NK-92 (cell line): ENCODE results near the gene SMPD4.
"Not testable (repeated sequence)": the region's sequence is repeated elsewhere in the genome, so short reads cannot be mapped to it uniquely, and the experiment has no call there.

Experiments
- DNase-seq: peaks from one replicate; lab custom pipeline; 2025; ENCODE audit not compliant: unreplicated experiment; lab: John Stamatoyannopoulos, UW

SMPD4 gene

DNA sequence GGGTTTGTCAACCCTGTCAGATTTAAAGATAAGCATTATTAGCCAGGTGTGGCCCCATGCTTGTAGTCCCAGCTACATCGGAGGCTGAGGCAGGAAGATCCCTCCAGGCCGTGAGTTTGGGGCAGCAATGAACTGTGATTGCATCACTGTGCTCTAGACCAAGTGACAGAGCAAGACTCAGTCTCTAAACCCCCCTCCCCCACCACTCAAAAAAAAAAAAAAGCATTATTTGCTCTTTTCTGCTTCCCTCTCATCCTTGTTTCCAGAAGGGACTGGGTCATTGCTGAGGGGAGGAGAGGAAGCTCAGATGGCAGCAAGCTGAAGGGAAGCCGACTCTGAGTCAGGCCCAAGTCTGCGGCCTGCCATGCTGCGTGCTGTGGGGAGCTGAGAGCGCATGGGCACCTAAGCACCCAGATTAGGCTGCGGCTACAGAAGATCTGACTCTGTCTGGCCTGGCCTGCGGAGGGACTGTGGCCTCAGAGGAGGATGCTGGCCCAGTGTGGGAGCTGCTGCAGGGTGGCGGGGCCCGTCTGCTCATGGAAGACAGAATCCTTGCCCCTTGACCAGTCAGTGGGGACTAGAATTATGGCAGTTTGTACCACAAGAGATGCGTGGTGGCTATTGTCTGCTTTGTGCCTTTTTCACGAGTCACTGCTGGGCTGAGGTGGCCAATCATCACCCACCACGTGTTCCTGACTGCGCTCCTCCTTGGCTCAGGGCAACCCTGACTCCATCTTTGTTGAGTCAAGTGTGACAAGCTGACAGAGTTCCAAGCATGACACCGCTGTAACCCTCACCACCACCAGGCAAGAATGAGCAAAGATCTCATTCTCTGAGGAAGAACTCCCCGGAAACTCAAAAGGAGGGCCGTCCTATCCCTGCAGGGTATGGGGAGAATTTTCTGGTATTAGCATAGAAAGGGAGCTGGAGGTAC is 6.7 kb upstream of the SMPD4 start:
- DNase-seq, result not testable (repeated sequence)

DNA sequence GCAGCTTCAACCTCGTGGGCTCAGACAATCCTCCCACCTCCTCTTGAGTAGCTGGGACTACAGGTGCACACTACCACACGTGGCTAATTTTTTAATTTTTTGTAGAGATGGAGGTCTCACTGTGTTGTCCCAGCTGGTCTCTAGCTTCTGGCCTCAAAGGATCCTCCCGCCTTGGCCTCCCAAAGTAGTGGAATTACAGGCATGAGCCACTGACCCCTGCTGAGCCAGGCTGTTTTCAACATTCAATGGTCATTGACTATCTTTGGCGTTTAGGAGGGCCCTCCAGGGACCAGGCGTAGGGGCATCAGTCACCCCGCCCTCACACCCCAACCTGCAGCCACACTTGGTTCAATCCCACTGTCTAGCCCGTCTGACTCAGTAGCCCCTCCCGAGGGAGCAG is 5.9 kb upstream of the SMPD4 start:
- no peak for DNase-seq

DNA sequence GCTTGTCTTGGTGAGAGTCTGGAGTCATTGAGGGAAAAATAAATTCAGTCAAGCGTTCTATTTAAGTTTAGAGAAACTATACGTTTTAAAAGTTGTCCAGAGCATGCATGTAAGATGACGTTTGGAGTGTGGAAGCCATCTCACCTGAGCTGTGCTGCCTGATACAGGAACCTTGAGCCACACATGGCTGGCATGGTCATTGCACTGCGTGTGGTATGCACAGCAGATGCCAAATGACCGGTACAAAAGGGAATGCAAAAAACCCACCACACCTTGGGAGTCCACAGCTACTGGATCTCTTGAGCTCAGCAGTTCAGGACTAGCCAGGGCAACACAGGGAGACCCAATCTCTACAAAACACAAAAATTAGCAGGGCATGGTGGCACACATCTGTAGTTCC is 5.0 kb upstream of the SMPD4 start:
- DNase-seq, result no peak

DNA sequence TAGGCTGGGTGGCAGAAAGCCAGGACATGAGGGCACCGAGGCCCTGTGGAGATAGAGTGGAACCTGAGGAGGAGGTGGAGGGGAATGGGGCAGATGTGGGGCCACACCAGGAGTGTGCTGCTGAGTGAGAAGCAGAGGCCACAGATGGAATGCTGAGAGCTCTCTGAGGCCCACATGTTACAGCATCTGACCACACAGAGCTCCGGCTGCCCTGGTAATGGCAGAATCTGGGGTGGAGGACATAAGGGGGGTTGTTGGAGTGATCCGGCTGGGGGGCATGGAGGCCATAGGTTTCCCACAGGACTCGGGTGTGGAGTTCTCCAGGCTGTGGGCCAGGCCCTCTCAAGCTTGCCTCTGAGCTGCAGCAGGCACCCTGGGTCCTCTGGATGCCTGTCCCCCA is 4.5 kb upstream of the SMPD4 start:
- no peak for DNase-seq

DNA sequence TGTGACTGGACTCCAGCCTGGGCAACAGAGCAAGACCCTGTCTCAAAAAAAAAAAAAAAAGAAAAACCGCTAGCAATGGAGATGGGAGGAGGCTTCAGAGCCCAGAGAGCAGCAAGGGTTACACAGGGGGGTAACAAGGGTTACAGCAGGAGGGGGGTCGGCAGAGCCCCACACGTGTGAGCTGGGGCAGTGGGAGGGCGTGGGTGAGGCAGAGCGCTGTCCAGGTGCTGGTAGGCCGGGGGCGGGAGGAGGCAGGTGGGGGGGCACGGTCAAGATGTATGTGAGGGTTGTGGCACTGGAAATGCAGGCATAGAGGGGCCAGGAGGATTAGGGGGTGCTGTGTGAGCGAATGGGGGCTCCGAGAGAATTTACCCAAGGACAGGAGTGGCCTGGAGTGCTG is 4.0 kb upstream of the SMPD4 start:
- no peak for DNase-seq

DNA sequence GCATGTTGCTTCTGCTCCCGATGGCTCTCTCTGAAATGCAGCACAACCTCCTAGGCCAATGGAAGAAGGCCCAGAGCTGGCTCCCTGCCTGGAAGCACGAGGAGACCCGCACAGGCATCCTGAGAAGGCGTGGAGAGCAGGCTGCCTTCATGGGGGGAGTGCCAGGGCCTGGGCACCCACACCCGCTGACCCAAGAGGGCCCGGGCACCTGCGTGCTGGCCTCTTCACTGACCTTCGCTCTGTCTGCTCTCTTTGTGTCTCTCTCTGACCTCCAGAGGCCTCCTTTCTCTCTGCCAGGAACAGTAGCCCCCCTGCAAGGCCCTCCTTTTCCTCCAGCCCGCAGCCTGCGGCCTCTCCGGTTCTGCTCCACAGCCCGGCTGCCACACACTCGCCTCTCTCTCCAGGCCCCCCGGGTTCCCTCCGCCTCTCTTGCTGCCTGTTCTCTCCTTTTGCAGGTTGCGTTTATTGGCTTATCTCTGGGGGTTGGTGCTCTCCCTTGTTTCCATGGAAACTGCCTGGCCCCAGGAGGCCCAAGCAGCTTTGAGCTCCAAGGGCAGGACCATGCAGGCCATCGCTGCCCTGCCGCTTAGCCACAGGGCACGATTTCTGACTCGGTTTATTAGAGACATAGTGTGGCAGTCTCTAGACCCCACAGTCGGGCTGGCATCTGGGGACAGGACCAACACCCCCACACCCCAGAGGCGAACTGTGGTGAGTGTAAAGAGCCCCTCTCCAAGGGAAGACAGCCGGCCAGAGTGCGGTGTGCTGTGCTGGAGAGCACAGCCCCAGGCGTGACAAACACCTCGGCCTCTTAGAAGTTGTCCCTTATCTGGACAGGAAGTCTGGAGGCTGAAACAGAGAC is 2.3 kb upstream of the SMPD4 start:
- no peak for DNase-seq

DNA sequence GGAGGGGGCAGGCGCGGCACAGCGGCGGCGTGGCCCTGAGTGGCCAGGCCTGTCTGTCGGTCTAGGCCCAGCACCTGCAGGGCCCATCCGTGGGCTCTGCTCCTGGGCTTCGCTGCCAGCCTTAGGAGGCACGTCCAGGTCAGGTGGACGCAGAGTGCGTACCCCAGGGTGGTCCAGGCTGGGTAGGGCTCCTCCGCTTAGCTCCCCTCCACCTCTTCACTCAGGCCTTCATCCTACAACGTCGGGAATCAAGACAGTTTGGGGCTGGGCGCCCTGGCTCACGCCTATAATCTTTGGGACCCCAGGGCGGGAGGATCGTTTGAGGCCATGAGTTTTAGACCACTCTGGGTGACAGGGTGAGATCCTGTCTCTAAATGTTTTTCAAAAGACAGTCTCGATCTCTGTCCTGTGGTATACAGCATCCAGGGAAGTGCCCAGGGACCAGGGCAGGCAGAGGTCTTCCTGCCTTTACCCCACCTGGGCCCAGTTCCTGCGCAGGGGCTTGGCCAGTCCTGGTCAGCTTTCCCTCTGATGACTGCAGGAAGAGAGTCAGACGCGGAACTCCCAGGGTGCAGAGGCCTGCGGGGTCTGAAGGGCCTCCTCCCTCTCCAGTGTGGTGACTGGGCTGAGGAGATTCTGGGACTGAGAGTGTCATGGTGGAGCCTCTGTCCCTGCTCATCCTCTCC is 1.6 kb upstream of the SMPD4 start:
- DNase-seq, result not testable (repeated sequence)

DNA sequence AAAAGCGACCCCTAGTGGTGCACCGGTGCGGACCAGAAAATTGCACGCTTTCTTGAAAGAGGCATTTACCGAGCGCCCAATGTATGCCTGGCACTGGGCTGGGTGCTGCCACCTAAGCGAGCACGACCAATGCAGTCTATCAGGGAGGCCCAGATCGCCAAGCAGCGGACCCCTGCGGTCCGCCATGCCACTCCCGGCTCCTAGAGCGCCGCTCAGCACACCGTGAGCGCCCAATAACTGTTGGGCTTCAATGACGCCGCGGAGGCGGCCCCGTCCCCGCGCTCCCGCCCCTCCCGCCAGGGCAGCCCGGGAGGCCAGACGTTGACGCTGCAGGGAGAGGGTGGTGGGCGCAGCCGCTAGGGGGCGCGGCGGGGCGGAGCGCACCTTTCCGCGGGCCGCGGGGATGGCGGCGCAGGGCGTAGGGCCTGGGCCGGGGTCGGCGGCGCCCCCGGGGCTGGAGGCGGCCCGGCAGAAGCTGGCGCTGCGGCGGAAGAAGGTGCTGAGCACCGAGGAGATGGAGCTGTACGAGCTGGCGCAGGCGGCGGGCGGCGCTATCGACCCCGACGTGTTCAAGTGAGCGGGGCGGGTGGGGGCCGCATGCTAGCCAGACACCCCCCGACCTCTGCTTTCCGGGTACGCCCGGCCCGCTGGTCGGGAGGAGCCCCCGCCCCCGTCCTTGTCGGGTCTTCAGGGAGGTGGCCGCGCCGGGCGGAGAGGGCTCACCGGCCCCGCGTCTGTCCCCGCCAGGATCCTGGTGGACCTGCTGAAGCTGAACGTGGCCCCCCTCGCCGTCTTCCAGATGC is 679 bp upstream of the SMPD4 start, which contains the start of gene MZT2B:
Gene MZT2B (plus strand): TSS at position 383 of the 803 bp plus-strand sequence. CDS start 21 bp downstream, at position 404.
- peak; percentile 37 for DNase-seq

DNA sequence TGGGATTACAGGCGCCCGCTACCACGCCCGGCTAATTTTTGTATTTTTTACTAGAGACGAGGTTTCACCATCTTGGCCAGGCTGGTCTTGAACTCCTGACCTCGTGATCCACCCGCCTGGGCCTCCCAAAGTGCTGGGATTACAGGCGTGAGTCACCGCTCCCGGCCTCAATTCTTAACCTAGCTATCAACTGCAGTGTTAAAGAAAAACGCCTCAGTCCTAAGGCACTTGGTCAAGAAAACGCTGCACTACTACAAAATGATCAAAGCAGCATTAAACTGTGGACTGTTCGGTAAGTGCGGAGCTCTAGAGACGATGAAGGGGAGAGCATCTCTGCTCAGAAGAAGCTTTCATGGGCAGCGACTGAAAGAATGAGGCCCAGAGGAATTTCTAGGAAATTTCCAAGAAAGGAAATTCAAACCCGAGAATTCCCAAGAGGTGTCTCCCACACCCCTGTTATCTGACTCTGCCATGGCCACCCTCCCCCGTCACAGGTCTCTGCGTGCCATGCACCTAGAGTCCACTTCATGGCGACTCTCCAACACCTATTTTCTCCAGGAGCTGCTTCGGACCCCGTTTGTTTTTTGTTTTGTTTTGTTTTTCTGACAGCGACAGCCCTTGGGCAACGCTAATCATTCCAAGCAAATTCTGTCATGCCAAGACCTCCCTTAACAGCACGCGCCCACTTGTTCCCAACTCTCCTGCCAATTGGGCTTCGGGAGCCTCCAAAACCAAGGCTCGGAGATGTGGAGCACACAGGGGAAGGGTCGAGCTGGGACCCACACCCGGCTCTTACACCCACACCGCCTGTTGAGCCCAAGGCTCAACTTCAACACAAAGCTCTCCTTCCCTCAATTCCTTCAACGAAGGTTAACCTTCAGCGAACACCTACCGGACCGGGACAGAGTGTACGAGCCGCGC is 738 bp downstream of the SMPD4 start:
- DNase-seq, result not testable (repeated sequence)

DNA sequence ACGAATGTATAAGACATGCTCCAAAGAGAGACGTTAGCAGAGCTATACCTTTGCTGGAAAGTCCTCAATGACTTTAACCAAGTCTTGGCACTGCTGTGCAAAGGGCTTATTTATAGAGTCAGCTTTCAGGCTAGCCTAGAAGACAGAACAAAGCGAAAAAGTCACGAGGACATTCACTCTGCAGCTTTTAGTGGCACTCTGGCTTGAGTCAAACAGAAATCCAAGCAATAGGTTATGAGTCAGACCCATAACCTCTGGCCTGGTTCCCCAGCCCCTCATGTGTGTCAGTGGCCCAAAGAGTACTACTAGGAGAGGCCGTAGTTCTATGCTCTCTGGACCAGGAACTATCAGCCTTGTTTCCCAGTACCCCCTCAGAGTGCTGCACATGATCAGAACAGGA is 6.5 kb downstream of the SMPD4 start:
- not testable (repeated sequence) for DNase-seq

DNA sequence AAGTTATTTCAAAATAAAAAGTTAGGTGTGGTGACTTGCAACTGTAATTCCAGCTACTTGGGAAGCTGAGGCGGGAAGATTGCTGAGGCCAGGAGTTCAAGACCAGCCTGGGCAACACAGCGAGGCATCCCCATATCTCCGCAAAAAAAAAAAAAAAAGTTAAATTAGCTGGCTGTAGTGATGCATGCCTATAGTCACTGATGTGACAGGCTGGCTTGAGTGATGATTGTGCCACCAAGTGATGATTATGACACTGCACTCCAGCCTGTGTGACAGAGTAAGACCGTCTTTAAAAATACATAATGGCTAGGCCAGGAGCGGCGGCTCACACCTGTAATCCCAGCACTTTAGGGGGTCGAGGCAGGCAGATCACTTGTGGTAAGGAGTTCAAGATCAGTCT is 11.5 kb downstream of the SMPD4 start:
- no peak for DNase-seq

DNA sequence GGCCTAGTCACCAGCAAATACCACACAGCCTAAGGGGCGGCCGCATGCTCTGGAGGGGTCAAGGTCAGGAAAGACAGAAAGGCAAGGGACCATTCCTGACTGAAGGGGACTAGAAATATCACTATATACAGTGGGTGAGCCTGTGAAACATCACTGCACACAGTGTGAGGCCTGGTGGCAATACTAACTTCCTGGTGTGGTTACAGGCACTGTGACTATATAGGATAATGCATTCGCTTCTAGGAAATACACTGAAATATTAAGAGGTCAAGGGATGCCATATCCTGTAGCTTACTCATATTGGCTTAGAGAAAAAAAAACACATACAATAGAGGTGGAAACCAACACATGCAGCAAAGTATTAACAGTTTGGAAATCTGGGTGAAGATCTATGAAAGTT is 12.2 kb downstream of the SMPD4 start:
- not testable (repeated sequence) for DNase-seq

DNA sequence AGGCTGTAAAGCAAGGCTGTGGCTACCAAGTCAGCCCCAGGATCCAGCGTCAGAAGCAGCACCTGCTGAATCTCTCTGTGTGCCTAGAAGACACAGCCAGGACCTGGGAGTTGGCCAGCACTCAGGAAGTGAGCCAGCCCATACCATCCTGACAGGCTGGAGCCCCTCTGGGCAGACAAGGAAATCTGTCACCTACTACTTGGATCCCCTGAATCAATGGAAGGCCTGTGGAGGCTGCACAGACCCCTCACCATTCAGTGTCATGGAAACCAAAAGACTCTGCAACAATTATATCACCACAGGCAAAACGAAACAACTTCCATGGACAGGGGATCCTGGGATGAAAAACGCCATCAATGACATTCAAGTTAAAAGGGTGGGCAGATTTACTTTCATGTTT is 14.8 kb downstream of the SMPD4 start:
- not testable (repeated sequence) for DNase-seq

DNA sequence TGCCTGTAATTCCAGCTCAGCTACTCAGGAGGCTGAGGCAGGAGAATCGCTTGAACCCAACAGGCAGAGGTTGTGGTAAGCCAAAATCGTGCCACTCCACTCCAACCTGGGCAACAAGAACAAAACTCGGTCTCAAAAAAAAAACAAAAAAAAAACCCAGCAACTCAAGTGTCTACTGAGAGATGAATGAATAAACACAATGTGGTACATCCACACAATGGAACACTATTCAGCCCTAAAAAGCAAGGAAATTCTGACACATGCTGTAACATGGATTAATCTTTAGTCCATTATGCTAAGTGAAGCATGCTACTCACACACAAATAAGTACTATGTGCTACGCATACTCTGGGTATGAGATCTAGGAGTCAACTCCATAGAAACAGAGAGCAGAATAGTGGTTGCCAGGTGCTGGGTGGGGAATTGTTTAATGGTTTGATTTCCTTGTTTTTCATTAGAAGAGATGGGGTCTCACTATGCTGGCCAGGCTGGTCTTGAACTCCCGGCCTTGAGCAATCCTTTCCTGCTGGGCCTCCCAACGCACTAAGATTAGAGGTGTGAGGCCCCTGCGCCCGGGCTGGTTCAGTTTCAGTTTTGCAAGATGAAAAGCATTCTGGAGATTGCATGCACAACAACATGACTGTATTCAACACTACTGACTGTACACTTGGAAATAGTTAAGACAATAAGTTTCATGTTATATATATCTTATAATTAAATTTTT is 15.9 kb downstream of the SMPD4 start:
- no peak for DNase-seq

DNA sequence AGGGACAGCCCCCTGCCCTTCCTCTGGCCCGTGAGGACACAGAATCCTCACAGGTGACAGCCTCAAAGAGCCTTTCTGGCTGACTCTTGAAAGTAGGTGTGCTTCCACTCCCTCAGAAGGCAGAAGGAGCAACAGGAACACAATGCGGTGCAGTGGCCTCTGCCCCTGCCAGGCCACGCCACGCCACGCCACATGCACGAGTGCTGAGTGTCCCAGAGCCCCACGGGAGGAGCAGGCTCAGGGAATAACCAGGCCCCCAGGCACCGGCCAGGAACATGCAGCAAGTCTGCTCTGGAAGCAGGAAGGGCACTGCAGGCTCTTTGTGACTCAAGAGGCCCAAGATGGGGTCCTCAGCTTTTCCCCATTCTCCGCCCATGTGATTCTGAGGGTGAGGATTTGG is 18.4 kb downstream of the SMPD4 start:
- DNase-seq, result no peak

DNA sequence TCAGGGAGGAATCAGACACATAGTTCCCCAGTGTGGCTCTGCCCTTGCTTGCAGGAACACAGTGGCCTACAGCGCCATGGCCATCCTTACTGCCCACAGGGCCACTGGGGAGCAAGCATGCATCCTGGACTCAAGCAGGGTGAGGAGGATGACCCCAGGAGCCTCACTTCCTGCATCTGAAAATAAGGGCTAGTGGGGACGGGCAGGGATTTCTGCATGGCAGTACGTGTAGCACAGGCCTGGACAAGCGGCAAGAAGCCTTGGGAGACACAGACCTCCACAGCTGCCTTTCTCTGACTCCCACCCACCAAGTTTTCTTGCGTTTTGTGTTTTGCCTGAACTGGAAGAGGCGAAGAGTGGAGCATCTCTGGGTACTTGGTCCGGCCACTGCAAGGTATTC is 18.9 kb downstream of the SMPD4 start:
- DNase-seq, result not testable (repeated sequence)

DNA sequence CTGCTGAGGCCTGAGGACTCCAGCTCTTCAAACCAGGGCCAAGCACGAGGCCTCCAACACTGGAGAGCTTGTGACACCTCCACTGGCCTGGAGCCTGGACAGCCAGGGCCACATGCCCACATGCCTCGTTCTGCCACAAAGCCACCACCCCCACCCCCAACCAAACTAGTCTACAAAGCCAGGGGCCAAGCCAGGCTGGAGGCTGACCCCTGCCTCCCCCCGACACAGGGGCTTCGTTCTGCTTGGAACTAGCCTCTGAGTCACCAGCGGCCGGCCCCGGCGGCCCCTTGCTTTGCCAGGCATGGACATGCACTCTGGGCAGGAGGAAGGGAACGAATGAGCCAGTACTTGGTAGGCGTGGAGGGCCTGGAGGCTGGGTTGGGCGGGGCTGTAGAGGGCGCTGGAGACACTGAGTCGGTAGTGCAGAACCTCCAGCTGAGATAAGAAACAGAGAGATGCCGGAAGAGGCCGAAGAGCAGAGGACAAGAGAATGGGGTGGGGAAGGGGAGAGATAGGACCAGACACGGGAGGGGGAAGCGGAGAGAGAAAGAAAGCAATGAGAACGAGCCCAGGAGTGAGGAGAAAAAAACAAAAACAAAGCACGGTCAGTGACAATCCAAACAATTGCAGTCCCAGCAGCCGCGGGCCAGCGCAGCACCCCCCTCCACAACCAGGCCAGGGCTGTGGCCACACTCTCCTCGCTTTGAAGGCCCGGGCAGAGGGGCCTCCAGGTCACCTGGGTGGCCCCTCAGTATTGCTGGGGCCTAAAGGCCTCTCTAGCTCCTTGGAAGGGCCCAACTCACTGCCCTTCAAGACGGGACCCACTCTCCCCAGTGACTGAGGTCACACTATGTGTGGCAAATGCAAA is 20.3 kb downstream of the SMPD4 start:
- not testable (repeated sequence) for DNase-seq

DNA sequence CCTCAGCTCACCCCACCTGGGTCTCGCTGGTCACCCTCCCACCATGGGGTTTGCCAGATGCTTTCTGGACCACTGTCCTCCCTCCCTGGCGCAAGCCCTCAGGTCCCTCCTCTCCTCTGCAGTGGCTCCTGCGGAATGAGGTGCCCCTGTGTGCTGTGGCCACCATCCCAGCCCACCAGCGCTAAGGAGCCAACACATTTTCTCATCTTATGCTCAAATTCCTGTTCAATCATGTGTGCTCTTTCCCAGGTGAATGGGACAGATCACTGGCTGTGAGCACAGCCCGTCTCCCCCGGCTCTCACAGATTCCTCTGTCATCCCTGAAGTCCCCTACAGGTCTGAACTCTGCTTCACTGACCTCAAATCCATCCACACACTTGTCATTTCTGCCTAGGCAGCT is 21.3 kb downstream of the SMPD4 start:
- DNase-seq, result no peak
